Measurements from ENCODE around the gene NAA15. TPM values are rescaled to one million over a fixed set of nuclear protein-coding genes. Genes with fewer than 3 reads are reported as not detected.
"Not testable (repeated sequence)": the region's sequence is repeated elsewhere in the genome, so short reads cannot be mapped to it uniquely, and the experiment has no call there.

The NAA15 gene
- polyA plus RNA-seq, 1 of the 3 experiments (the other 2 are of a cell fraction): 7.1 TPM

GRCh38 chr4:139465922-139466321, 164.6 kb downstream of the NAA15 start (continued):
- no peak for TF ChIP-seq SIN3A (IDR thresholded peaks at IDR 0.05; ENCODE audit: borderline replicate concordance, low read depth, low read length)

- H3K79me2 ChIP-seq (ENCODE audit: insufficient read depth): peaks cover 76% of the 10 kb centered on the region
- H3K9ac ChIP-seq; H3K4me2 ChIP-seq; DNase-seq; H3K27ac ChIP-seq (ENCODE audit: low read depth in 2 of 2, low read length in 1 of 2); H3F3A ChIP-seq (replicated peaks; ENCODE audit: insufficient read depth); H3K4me3 ChIP-seq (ENCODE audit: low read depth in 2 of 2, low read length in 1 of 2); H2AFZ ChIP-seq (ENCODE audit: low read depth); H3K9me3 ChIP-seq; H3K9me2 ChIP-seq; H3K4me1 ChIP-seq (ENCODE audit: control insufficient read depth in 1 of 2, insufficient read depth in 2 of 2, low read depth in 1 of 2, low read length in 1 of 2); H4K20me1 ChIP-seq (ENCODE audit: insufficient read depth); H3K27me3 ChIP-seq (ENCODE audit: insufficient read depth); POLR2A ChIA-PET: not testable (repeated sequence)
- H3K36me3 ChIP-seq (replicated peaks in 1 of 2; ENCODE audit: control insufficient read depth in 1 of 2, insufficient read depth in 2 of 2, low read length in 1 of 2): peaks cover 9 to 27% of the 10 kb centered on the region in 2 experiments
- CTCF ChIA-PET: interaction anchor here (1.0 kb wide), 1 partner anchor 29 kb away, joined by 3 read pairs; no protein-coding TSS in a partner anchor
Measured at GRCh38 chr4:139468756-139469155, 167.5 kb downstream of the NAA15 start.

- no peak overlapping the region for H3K4me3 ChIP-seq (ENCODE audit: low read depth in 2 of 2, low read length in 1 of 2)
- no peaks in the 10 kb centered on the region for H3K4me1 ChIP-seq (ENCODE audit: control insufficient read depth in 1 of 2, insufficient read depth in 2 of 2, low read depth in 1 of 2, low read length in 1 of 2)
- no peak overlapping the region for H3K4me2 ChIP-seq
- POLR2A ChIA-PET: no interaction called here
- no peak overlapping the region for H3K9ac ChIP-seq
- DNase-seq: no peak
- no peaks in the 10 kb centered on the region for H3F3A ChIP-seq (replicated peaks; ENCODE audit: insufficient read depth)
- H2AFZ ChIP-seq (ENCODE audit: low read depth): no peak overlapping the region
- H3K9me2 ChIP-seq: no peaks in the 10 kb centered on the region
- CTCF ChIA-PET: interaction anchor here (1.0 kb wide), 1 partner anchor 29 kb away, joined by 3 read pairs; no protein-coding TSS in a partner anchor
- H3K79me2 ChIP-seq (ENCODE audit: insufficient read depth): peaks cover 71% of the 10 kb centered on the region
- H3K27me3 ChIP-seq (ENCODE audit: insufficient read depth): no peaks in the 10 kb centered on the region
- H3K9me3 ChIP-seq: no peaks in the 10 kb centered on the region; the same call in 1 of the 2 replicates
- WGBS (ENCODE audit: low lambda C conversion rate): 83% methylated on average over 2 of the region's 2 CpGs
- H4K20me1 ChIP-seq (ENCODE audit: insufficient read depth): no peaks in the 10 kb centered on the region
- no peak overlapping the region for H3K27ac ChIP-seq (ENCODE audit: low read depth in 2 of 2, low read length in 1 of 2)
- peaks cover 11 to 27% of the 10 kb centered on the region in 2 experiments for H3K36me3 ChIP-seq (replicated peaks in 1 of 2; ENCODE audit: control insufficient read depth in 1 of 2, insufficient read depth in 2 of 2, low read length in 1 of 2)
- TF ChIP-seq GABPA (IDR thresholded peaks at IDR 0.05; ENCODE audit: low read depth) (no peak), POLR2AphosphoS5 (IDR thresholded peaks at IDR 0.05; ENCODE audit: low read depth, low read length) (no peak), NFIC (IDR thresholded peaks at IDR 0.05; ENCODE audit: borderline replicate concordance) (no peak), USF1 (IDR thresholded peaks at IDR 0.05; ENCODE audit: borderline replicate concordance, low read depth) (no peak), FOSL2 (IDR thresholded peaks at IDR 0.05; ENCODE audit: borderline replicate concordance, low read depth) (no peak), RXRA (IDR thresholded peaks at IDR 0.05; ENCODE audit: borderline replicate concordance, low read depth) (no peak), GATA2 (CRISPR knock-in tag; IDR thresholded peaks at IDR 0.05) (no peak), YY1 (IDR thresholded peaks at IDR 0.05; ENCODE audit: low read depth) (no peak), FOXJ3 (CRISPR knock-in tag; IDR thresholded peaks at IDR 0.05) (no peak), NRF1 (IDR thresholded peaks at IDR 0.05; ENCODE audit: low read depth, low read length) (no peak), TEAD4 (IDR thresholded peaks at IDR 0.05; ENCODE audit: borderline replicate concordance, insufficient read depth) (no peak), IRF3 (IDR thresholded peaks at IDR 0.05; ENCODE audit: low read depth, low read length) (no peak), RAD21 (IDR thresholded peaks at IDR 0.05; ENCODE audit: low read length) (no peak), MAX (IDR thresholded peaks at IDR 0.05; ENCODE audit: low read depth) (no peak), ELF1 (IDR thresholded peaks at IDR 0.05) (no peak), CTCF (IDR thresholded peaks at IDR 0.05) (no peak), PBX3 (IDR thresholded peaks at IDR 0.05) (no peak), MXI1 (IDR thresholded peaks at IDR 0.05; ENCODE audit: low read depth, low read length) (no peak)
Measured at GRCh38 chr4:139469216-139469615, 167.9 kb downstream of the NAA15 start.

Measured in SK-N-SH (cell line).